GM19328 (cell line): ENCODE measurements around the gene PPP1R12B.
"Not testable (repeated sequence)": the region's sequence is repeated elsewhere in the genome, so short reads cannot be mapped to it uniquely, and the experiment has no call there.

Experiments used
- ATAC-seq: cut with Tn5 transposase; IDR thresholded peaks from one replicate; pipeline ENCODE4 v1.9.1; 2021; ENCODE audit warnings: mild to moderate bottlenecking, moderate library complexity; ENCODE audit not compliant: unreplicated experiment

Gene PPP1R12B

GRCh38 chr1:202551683-202552082, 203.2 kb downstream of the PPP1R12B start:
- ATAC-seq = no peak

- ATAC-seq = not testable (repeated sequence)
Observed at GRCh38 chr1:202552615-202553014, 204.1 kb downstream of the PPP1R12B start.

- not testable (repeated sequence) for ATAC-seq
Observed at GRCh38 chr1:202553078-202553477, 204.6 kb downstream of the PPP1R12B start.

- no peak for ATAC-seq
Observed at GRCh38 chr1:202553560-202554038, 205.1 kb downstream of the PPP1R12B start.

- ATAC-seq = not testable (repeated sequence)
Observed at GRCh38 chr1:202554619-202555018, 206.1 kb downstream of the PPP1R12B start.

- not testable (repeated sequence) for ATAC-seq
Observed at GRCh38 chr1:202556037-202556436, 207.5 kb downstream of the PPP1R12B start.

DNA sequence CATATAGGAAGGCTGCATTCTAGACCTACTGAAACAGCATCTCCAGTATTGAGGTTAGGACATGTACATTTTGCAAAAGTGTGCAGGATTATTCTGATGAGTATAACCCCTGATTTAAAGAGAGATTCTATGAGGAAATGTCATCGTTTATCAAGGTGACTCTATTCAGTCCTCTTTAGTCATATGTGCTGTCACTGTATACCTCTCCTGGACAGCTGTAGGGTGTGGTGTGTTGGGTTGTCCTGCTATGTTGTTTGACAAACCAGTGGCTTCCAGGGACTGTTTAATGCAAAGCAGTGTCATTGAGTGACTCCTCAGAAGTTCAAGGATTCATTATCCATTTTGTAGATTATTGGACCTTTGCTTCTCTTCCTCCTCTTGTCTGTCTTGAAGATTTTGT, 209.2 kb downstream of the PPP1R12B start:
- not testable (repeated sequence) for ATAC-seq

DNA sequence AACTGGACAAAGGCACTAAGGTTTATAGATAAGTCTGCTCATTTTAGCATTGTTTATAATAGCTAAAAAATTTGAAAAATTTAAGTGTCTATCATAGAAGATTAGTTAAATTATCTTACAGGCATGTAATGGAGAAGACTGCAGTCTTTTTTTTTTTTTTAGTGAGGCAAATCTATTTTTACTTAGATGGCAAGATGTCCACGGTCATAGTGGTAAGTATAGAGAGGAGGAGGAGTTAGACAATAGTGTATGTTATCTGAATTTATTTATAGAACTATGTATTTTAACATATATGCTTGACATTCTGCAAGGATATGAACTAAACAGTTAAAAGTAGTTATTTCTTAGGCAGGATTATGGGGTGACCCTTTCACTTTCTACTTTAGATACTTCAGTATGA, 212.7 kb downstream of the PPP1R12B start:
- ATAC-seq = no peak

DNA sequence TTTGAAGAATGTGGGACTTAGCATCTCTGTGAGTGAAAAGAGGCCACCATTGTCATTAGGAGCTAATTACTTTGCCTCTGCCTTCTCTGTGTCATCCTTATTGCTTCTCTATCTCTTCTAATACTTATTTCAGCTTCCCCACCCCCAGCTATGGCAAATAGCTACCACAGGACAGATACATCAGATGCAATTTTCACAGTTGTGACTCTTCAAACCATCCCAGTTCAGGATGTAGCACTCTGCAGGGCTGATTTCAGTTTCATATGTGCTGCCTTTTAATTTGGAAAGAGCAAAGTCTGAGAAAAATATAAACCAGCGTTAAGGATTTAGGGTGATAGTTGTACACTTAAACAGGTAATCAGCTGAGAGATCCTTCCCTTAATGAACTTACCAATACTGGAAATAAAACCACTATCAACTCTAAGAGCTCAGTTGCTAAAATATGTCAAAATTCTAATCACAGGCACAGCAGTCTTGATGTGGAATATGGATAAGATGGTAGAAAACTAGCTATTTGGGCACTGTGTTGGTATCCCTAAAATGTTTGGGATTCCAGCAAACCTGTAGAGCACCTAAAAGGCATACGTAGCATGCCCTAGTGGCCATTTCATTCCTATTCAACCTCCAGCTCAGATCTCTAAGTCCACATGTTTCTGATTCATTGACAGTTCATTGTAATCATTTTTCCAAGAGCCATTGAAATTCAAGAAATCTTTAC, 213.4 kb downstream of the PPP1R12B start:
- no peak for ATAC-seq

DNA sequence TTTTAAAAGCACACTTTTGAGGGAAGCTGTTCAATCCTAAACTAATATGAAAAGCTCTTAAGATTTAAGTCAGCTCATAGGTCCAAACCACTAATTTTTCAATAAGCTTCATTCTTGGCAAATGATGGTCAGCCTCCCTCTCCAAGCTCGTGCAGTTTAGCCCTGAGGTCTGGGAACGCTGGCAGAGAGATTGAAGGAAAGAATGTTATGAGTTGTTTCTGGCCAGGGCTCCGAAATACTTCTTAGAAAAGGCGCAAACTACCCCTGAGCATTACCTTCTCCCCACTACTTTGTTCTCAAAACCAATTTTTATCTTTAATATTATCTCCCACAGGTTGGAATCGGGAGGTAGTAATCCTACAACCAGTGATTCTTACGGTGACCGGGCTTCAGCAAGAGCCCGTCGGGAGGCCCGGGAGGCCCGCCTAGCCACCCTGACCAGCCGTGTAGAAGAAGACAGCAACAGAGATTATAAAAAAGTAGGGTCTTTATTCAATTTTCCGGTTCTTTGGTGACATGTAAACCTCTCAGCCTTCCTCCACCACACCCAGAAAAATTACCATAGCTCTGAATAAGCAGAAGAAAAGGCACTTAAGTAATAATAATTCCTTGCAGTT, 214.1 kb downstream of the PPP1R12B start:
- no peak for ATAC-seq

DNA sequence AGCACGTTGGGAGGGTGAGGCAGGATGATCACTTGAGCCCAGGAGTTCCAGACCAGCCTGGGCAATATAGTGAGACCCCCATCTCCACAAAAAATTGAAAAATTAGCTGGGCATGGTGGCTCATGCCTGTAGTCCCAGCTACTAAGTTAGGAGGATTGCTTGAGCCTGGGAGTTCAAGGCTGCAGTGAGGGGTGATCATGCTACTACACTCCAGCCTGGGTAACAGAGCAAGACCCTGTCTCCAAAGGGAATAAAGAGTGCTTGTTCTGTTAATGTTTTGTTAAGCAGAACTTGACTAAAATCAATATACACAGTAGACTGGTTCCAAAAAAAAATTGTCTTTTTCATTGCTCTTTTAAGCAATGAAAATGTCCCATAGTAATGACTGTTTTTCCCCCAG, 215.3 kb downstream of the PPP1R12B start:
- no peak for ATAC-seq

DNA sequence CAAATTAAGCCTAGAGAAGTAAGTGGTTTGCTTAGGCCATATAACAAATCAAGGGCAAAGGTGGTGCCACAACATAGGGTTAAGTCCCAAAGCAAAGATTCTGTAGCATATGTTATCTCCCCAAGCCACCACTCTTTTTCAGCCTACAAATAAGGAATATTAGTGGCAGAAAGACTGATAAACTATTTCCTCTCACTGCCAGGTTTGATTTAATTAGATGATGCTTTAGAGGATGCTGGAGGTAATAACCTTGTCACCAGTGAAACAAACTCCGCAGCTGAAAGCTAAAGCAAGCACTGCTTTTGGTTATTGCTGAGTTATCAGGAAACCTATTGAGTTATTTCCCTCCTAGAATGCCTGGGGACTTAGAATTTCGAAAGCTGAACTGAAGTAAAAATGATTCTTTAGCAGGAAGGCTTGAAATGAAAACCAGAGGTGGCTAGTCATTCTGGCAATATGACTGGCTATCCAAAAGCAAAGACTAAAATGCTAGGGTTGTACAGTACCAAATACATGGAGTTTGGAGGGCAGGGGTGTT, 216.5 kb downstream of the PPP1R12B start:
- no peak for ATAC-seq

- peak; percentile 79 for ATAC-seq
Observed at GRCh38 chr1:202565890-202566602, 217.5 kb downstream of the PPP1R12B start.

DNA sequence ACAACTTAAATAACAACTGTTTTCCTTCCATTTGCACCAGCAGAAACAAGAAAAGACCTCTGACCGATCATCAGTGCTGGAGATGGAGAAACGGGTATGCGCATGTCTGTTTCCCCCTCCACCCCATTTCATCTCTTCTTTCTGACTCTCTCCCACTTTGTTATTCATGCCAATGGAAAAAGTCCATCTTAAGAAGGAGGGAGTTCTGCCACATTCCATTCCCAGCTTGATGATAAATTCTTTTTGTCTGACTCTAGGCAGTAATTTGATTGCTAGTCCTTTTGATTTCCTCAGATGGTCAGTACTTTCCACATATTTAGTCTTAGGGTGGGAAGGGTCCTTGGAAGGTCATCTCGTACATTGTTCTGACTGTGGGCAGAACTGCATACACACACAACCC, 219.2 kb downstream of the PPP1R12B start:
- no peak for ATAC-seq

- ATAC-seq = no peak
Observed at GRCh38 chr1:202568410-202568809, 219.9 kb downstream of the PPP1R12B start.

DNA sequence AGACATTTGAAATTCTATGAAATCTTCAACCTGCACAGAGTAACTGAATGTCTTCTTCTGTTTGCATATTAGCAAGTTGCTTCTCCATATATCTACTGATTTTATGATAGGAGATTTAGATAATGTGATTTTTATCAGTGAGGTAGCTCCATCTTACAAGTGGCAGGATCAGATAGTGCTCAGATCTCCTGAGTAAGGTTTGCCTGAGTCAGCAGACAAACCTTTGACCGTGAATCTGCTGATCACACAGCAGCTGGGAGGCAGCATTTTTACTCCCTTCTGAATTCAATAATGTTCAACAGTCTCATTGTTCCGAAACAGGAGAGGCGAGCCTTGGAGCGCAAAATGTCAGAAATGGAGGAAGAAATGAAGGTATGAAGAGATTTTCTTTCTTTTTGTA, 220.3 kb downstream of the PPP1R12B start:
- no peak for ATAC-seq

DNA sequence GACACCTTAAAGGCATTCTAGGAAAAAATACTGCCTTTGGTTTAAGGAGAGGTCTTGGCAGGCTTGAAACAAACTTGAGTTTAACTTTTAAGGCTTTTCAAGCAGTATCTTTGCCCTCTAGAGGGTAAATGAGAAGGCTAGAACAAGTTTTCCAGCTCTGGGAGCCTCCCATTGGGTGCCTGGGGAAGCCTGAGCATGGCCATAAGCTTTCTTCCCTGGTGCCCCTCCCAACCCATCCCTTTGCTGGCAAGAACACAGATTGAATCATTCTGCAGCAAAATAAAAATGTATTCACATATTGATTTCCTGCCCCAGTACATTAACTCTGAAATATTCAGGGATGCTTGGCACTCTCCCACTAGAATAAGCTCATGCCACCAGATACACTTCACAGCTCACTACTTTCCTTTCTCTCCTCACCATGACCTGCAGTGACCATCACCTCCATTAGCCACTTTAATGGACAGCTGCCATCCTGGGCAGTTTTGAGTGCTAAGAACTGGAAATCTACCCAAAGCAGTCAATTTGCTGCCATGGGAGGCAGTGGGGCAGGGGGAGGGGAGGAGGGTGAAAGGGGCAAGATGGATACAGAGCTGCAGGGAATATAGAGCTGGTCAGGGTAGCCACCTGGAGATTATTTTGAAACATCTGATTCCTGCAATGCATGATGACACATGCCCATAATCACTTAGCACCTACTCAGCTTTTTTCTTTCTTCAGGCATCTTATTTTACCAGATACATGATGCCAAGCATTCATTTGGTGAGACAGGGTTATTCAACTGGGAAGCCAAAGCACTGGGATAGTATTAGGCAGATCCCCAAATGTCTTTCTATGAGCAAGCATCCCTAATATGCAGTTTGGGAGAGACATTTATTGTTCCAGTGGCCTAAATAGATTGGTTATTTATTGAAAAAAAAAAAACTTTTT, 221.2 kb downstream of the PPP1R12B start:
- ATAC-seq = no peak

- no peak for ATAC-seq
Observed at GRCh38 chr1:202571719-202572339, 223.3 kb downstream of the PPP1R12B start.

DNA sequence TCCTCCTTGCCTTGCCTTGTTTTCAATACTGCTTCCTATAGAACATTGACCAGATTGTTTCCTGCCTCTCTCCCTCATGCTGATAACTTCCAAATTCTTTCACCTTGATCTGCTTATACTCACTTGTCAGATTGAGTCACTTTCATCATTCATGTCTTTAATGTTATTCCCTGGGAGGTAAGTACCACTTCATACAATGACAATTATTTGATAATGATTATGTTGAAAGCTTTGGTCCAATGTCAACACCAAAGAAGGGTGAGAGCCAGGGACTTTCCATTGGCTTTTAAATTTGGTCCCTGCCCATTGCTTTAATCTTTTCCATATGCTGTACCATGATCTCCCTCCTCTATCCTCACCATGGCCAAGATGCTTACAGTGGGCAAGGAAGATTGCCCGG, 224.4 kb downstream of the PPP1R12B start:
- no peak for ATAC-seq
